Measurements from ENCODE around the gene TFAP2D. TPM values are rescaled to one million over a fixed set of nuclear protein-coding genes. Genes with fewer than 3 reads are reported as not detected.

TFAP2D gene
- total RNA-seq, 2 donors from 2014 or later = not detected

GRCh38 chr6:50807035-50807434 lies 93.7 kb downstream of the TFAP2D start:
- Histone ChIP-seq H3K9me3 (no peaks in the 10 kb centered on the region), H3K4me3 (no peak overlapping the region), H3K4me1 (ENCODE audit: control insufficient read depth in 1 of 2, low read depth in 2 of 2) (no peaks in the 10 kb centered on the region), H3K27me3 (replicated peaks; ENCODE audit: insufficient read depth) (no peaks in the 10 kb centered on the region), H3K27ac (no peak overlapping the region), H3K36me3 (no peaks in the 10 kb centered on the region)
- DNase-seq (ENCODE audit: low spot score) (no peak), ATAC-seq (ENCODE audit: insufficient number of reproducible peaks, low FRiP score, low read depth) (no peak)
- TF ChIP-seq, protein P1, sequence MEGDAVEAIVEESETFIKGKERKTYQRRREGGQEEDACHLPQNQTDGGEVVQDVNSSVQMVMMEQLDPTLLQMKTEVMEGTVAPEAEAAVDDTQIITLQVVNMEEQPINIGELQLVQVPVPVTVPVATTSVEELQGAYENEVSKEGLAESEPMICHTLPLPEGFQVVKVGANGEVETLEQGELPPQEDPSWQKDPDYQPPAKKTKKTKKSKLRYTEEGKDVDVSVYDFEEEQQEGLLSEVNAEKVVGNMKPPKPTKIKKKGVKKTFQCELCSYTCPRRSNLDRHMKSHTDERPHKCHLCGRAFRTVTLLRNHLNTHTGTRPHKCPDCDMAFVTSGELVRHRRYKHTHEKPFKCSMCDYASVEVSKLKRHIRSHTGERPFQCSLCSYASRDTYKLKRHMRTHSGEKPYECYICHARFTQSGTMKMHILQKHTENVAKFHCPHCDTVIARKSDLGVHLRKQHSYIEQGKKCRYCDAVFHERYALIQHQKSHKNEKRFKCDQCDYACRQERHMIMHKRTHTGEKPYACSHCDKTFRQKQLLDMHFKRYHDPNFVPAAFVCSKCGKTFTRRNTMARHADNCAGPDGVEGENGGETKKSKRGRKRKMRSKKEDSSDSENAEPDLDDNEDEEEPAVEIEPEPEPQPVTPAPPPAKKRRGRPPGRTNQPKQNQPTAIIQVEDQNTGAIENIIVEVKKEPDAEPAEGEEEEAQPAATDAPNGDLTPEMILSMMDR (IDR thresholded peaks at IDR 0.05) = no peak

- DNase-seq (ENCODE audit: low spot score) (no peak), ATAC-seq (ENCODE audit: insufficient number of reproducible peaks, low FRiP score, low read depth) (no peak)
- TF ChIP-seq, protein P1 (IDR thresholded peaks at IDR 0.05) = no peak
- H3K9me3 ChIP-seq = no peaks in the 10 kb centered on the region
- peak overlapping the region; percentile 70 for H3K4me3 ChIP-seq
- H3K27ac ChIP-seq = no peak overlapping the region
- peaks cover 8 to 16% of the 10 kb centered on the region in 2 donors for H3K4me1 ChIP-seq (ENCODE audit: control insufficient read depth in 1 of 2, low read depth in 2 of 2)
- peaks cover 5% of the 10 kb centered on the region for H3K27me3 ChIP-seq (replicated peaks; ENCODE audit: insufficient read depth)
- no peaks in the 10 kb centered on the region for H3K36me3 ChIP-seq
These were observed 102.2 kb downstream of the TFAP2D start for GRCh38 chr6:50815436-50816114.

DNA sequence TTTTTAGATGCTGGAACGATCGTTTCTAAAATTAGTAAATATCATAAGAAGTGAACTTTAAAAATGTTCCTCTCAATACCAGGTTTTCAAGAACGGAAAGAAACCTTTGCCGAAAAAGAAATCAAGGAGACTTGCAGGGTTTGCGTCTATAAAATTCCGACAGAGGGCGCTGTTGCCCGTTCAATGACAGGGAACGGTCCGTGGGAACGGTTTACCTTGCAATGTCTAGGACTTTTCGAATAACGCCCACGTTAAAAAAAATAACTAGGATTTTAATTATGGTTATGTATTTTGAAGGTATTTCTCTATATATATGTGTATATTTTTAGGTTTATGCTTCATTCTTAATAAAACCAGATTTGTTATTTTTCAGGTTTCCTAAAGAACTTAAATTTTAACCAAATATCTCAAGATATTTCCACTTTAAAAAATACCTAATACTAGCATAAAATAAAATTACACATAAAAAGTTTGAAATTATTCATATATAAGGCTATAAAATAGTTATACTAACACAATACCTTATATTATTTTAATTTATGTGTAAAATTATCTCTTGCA lies 102.9 kb downstream of the TFAP2D start:
- H3K36me3 ChIP-seq = no peaks in the 10 kb centered on the region
- DNase-seq (ENCODE audit: low spot score) = no peak
- peaks cover 5% of the 10 kb centered on the region for H3K27me3 ChIP-seq (replicated peaks; ENCODE audit: insufficient read depth)

DNA sequence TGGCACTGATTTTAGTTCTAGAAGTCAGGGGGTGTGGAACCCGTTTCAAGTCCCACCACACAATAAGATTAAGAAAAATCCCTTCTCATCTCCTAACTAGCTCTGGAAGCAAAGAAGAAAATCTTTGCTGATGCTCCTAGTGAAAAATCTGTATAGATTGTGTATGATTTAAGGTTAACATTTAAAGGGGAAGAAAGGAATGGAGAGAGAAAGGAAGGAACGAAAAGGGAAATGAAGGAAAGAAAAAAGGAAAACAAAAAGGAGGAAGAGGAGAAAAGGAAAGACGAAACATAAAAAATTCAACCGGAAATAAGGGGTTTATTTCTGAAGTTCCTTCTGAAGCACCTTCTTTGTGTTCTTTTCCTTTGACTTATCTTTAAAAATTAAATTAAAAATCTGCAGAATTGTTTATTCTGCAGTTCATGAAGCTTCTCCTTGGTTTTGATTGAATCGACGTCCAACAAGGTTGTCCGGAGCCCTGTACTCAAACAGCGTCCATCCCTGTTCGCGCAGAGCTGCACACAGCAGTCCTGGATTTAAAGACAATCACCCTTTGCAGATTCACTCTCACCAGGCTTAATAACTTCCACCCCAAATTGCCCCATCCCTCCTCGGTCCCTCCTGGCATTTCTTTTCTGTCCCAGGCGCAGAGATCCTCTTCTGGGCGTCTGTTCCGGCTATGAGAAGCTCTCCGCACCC lies 103.8 kb downstream of the TFAP2D start:
- Histone ChIP-seq H3K36me3 (no peaks in the 10 kb centered on the region), H3K27ac (no peak overlapping the region), H3K4me3 (no peak overlapping the region), H3K4me1 (ENCODE audit: control insufficient read depth in 1 of 2, low read depth in 2 of 2) (peaks cover 8 to 22% of the 10 kb centered on the region in 2 donors), H3K27me3 (replicated peaks; ENCODE audit: insufficient read depth) (peaks cover 5% of the 10 kb centered on the region), H3K9me3 (no peaks in the 10 kb centered on the region)
- DNase-seq (ENCODE audit: low spot score) = no peak
- TF ChIP-seq, protein P1 (IDR thresholded peaks at IDR 0.05) = no peak
- ATAC-seq (ENCODE audit: insufficient number of reproducible peaks, low FRiP score, low read depth) = no peak

More for the DNA sequence above, 102.9 kb downstream of the TFAP2D start:
- Histone ChIP-seq H3K27ac (no peak overlapping the region), H3K9me3 (no peaks in the 10 kb centered on the region), H3K4me1 (ENCODE audit: control insufficient read depth in 1 of 2, low read depth in 2 of 2) (peaks cover 8 to 19% of the 10 kb centered on the region in 2 donors), H3K4me3 (peak overlapping the region; percentile 70)
- no peak for ATAC-seq (ENCODE audit: insufficient number of reproducible peaks, low FRiP score, low read depth)
- TF ChIP-seq, protein P1 (IDR thresholded peaks at IDR 0.05) = peak; percentile 73

DNA sequence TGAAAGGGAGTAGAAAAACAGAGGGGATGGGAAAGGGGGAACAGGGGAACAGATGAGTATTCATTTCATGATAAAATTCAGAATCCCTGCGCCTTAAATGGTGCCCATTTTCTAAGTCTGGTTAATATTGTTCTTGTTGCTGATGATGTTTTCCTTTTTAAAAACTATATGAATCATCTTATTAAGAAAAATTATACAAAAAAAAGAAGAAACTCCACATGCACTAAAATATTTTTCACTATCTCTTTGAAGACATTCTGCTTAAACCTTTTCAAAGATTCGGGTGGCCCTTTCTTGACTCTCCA lies 104.3 kb downstream of the TFAP2D start:
- Histone ChIP-seq H3K27me3 (replicated peaks; ENCODE audit: insufficient read depth) (peaks cover 5% of the 10 kb centered on the region), H3K9me3 (no peaks in the 10 kb centered on the region), H3K36me3 (no peaks in the 10 kb centered on the region), H3K4me3 (no peak overlapping the region), H3K27ac (no peak overlapping the region), H3K4me1 (ENCODE audit: control insufficient read depth in 1 of 2, low read depth in 2 of 2) (peaks cover 8 to 22% of the 10 kb centered on the region in 2 donors)
- no peak for ATAC-seq (ENCODE audit: insufficient number of reproducible peaks, low FRiP score, low read depth)
- DNase-seq (ENCODE audit: low spot score) = no peak
- TF ChIP-seq, protein P1 (IDR thresholded peaks at IDR 0.05) = no peak

Data from thoracic aorta (tissue), 2 donors.